HUDEP-2 (cell line): ENCODE data around the gene RAB24.
"Not testable (repeated sequence)": the region's sequence is repeated elsewhere in the genome, so short reads cannot be mapped to it uniquely, and the experiment has no call there.

Experiments used
- DNase-seq, 76 experiments: peaks; one replicate each; lab custom pipeline; 2025; ENCODE audit not compliant: unreplicated experiment in 76 of 76; lab: John Stamatoyannopoulos, UW

The RAB24 gene

GRCh38 chr5:177297922-177298321, 5.6 kb downstream of the RAB24 start:
- DNase-seq: no peak

GRCh38 chr5:177296581-177296980, 6.9 kb downstream of the RAB24 start:
- no peak for DNase-seq

GRCh38 chr5:177295924-177296323, 7.6 kb downstream of the RAB24 start:
- DNase-seq: no peak

- no peak for DNase-seq
Observed at GRCh38 chr5:177294632-177295031, 8.9 kb downstream of the RAB24 start.

GRCh38 chr5:177293819-177294581, 9.5 kb downstream of the RAB24 start:
- no peak for DNase-seq

- DNase-seq: no peak
Observed at GRCh38 chr5:177291735-177292134, 11.8 kb downstream of the RAB24 start.

- DNase-seq: no peak
Observed at GRCh38 chr5:177290816-177291596, 12.5 kb downstream of the RAB24 start.

GRCh38 chr5:177288191-177288590, 15.3 kb downstream of the RAB24 start:
- DNase-seq: no peak

- no peak for DNase-seq
Observed at GRCh38 chr5:177276886-177277285, 26.6 kb downstream of the RAB24 start.

GRCh38 chr5:177275883-177276282, 27.6 kb downstream of the RAB24 start:
- DNase-seq: no peak

- no peak for DNase-seq
Observed at GRCh38 chr5:177271113-177271512, 32.4 kb downstream of the RAB24 start.

GRCh38 chr5:177270653-177271052, 32.9 kb downstream of the RAB24 start:
- DNase-seq: no peak

GRCh38 chr5:177269976-177270375, 33.5 kb downstream of the RAB24 start:
- no peak for DNase-seq

GRCh38 chr5:177269232-177269895, 34.2 kb downstream of the RAB24 start:
- DNase-seq: no peak

- DNase-seq: no peak
Observed at GRCh38 chr5:177265395-177265794, 38.1 kb downstream of the RAB24 start.

GRCh38 chr5:177264178-177264577, 39.3 kb downstream of the RAB24 start:
- DNase-seq: no peak

- no peak for DNase-seq
Observed at GRCh38 chr5:177261510-177261909, 42.0 kb downstream of the RAB24 start.

- no peak for DNase-seq
Observed at GRCh38 chr5:177260961-177261360, 42.6 kb downstream of the RAB24 start.

- not testable (repeated sequence) for DNase-seq
Observed at GRCh38 chr5:177258711-177259110, 44.8 kb downstream of the RAB24 start.

- DNase-seq: no peak
Observed at GRCh38 chr5:177256296-177256695, 47.2 kb downstream of the RAB24 start.

- no peak for DNase-seq
Observed at GRCh38 chr5:177253252-177253651, 50.3 kb downstream of the RAB24 start.
